ENCODE measurements around the gene FOXP1.

DNA sequence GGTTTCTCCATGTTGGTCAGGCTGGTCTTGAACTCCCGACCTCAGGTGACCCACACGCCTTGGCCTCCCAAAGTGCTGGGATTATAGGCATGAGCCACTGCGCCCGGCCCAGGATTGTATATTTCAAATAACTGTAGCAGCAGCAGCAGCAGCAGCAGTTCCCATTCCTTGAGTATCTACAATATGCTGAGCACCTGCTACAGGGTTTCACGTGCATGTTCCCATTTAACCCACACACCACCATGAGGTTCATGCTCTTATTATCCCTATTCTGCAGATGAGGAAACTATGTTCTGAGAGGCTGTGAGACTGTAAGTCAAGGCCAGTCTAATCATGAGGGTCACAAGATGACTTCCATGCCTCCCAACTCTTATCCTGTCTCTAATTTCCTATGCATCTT is 30.9 kb upstream of the FOXP1 start:
- no peak for TF ChIP-seq POLR2AphosphoS5 (IDR thresholded peaks at IDR 0.05; ENCODE audit: low read depth, low read length)
- TF ChIP-seq FOXP2 (optimal IDR thresholded peaks at IDR 0.05; ENCODE audit: borderline replicate concordance, extremely low read depth, extremely low read length, insufficient read depth) = no peak
- TF ChIP-seq, protein P1, sequence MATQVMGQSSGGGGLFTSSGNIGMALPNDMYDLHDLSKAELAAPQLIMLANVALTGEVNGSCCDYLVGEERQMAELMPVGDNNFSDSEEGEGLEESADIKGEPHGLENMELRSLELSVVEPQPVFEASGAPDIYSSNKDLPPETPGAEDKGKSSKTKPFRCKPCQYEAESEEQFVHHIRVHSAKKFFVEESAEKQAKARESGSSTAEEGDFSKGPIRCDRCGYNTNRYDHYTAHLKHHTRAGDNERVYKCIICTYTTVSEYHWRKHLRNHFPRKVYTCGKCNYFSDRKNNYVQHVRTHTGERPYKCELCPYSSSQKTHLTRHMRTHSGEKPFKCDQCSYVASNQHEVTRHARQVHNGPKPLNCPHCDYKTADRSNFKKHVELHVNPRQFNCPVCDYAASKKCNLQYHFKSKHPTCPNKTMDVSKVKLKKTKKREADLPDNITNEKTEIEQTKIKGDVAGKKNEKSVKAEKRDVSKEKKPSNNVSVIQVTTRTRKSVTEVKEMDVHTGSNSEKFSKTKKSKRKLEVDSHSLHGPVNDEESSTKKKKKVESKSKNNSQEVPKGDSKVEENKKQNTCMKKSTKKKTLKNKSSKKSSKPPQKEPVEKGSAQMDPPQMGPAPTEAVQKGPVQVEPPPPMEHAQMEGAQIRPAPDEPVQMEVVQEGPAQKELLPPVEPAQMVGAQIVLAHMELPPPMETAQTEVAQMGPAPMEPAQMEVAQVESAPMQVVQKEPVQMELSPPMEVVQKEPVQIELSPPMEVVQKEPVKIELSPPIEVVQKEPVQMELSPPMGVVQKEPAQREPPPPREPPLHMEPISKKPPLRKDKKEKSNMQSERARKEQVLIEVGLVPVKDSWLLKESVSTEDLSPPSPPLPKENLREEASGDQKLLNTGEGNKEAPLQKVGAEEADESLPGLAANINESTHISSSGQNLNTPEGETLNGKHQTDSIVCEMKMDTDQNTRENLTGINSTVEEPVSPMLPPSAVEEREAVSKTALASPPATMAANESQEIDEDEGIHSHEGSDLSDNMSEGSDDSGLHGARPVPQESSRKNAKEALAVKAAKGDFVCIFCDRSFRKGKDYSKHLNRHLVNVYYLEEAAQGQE (IDR thresholded peaks at IDR 0.05; ENCODE audit: insufficient read depth in 1 of 2, low read depth in 2 of 2, low read length in 2 of 2) = no peak
- no peak for TF ChIP-seq SIN3A (IDR thresholded peaks at IDR 0.05; ENCODE audit: borderline replicate concordance, insufficient read depth, low read length)
